Heart right ventricle (tissue), 16 donors: ENCODE data around the gene MEGF11. TPM values are rescaled to one million over a fixed set of nuclear protein-coding genes. Genes with fewer than 3 reads are reported as not detected.

ENCODE experiments used
- ATAC-seq, 8 donors: fragments of 200-7000 bp; cut with Tn5 transposase; one replicate each; pipeline ENCODE4 v1.9.1; 2020; ENCODE audit warnings: mild to moderate bottlenecking in 8 of 8, moderate library complexity in 8 of 8, moderate number of reproducible peaks in 1 of 8
- DNase-seq, 2 donors: peaks; one replicate each; pipeline ENCODE4 v3.0.0-alpha.2; 2020
- H3K27ac ChIP-seq, 10 donors: fragments of 200-600 bp; sonication (generic) in 2 of 10; one replicate each; pipeline versions ENCODE4 v1.5.0 to v1.8.0; 2020 to 2022; ENCODE audit warnings: mild to moderate bottlenecking in 3 of 10
- H3K27me3 ChIP-seq, 7 donors: fragments of 200-600 bp; one replicate each; pipeline ENCODE4 v1.8.0; 2021 to 2022; ENCODE audit warnings: mild to moderate bottlenecking in 2 of 7
- H3K36me3 ChIP-seq, 9 donors: fragments of 200-600 bp; sonication (generic) in 1 of 9; one replicate each; pipeline versions ENCODE4 v1.5.0 to v1.8.0; 2020 to 2022; ENCODE audit warnings: mild to moderate bottlenecking in 2 of 9
- H3K4me1 ChIP-seq, 9 donors: fragments of 200-600 bp; sonication (generic) in 1 of 9; one replicate each; pipeline versions ENCODE4 v1.5.0 to v1.8.0; 2020 to 2022; ENCODE audit warnings: mild to moderate bottlenecking in 4 of 9
- H3K4me3 ChIP-seq, 10 donors: fragments of 200-600 bp; sonication (generic) in 2 of 10; one replicate each; pipeline versions ENCODE4 v1.5.0 to v1.8.0; 2020 to 2022; ENCODE audit warnings: mild to moderate bottlenecking in 7 of 10, moderate library complexity in 2 of 10
- H3K9me3 ChIP-seq, 11 donors: fragments of 200-600 bp in 10 of 11; sonication (generic) in 2 of 11; one replicate each; pipeline versions ENCODE4 v1.5.0 to v1.8.0; 2013 to 2022; ENCODE audit warnings: mild to moderate bottlenecking in 2 of 11, control low read depth in 1 of 11, moderate library complexity in 1 of 11
- WGBS, 2 donors: extraction: QIAGEN DNeasy Blood & Tissue Kit; methylation state at CpG; one replicate each; pipeline ENCODE4 v1.1.7; 2013; ENCODE audit warnings: inconsistent platforms in 1 of 2; 5-methylcytosine and 5-hydroxymethylcytosine counted together
- intact Hi-C, 10 donors: fragments of 100-400 bp; cut with DNase I; formaldehyde crosslinking; loops; one replicate each; pipeline versions ENCODE4 v1.11.1 to v1.14.2; 2022
- polyA plus RNA-seq, 2 donors: library from polyadenylated mRNA; stranded (reverse); fragments of 200-250 nt; gene quantifications; one replicate each; pipeline ENCODE4 v1.2.3, GENCODE V29; 2013
- total RNA-seq, 10 donors: library from RNA; stranded (reverse); fragmentation: NEBNext Ultra II Directional in 3 of 10; extraction: Animal tissue kit (Norgen Biotek cat#: 25700) in 3 of 10; gene quantifications; one replicate each; pipeline versions ENCODE4 v1.2.1 to v1.2.4, GENCODE V29; 2021 to 2023
- TF ChIP-seq, protein P1 (sequence below), 9 donors: fragments of 200-600 bp; sonication (generic) in 2 of 9; IDR thresholded peaks; one replicate each; pipeline versions ENCODE4 v1.5.0 to v1.8.0; 2021 to 2022; ENCODE audit warnings: antibody characterized with exemption in 9 of 9, mild to moderate bottlenecking in 5 of 9, moderate library complexity in 1 of 9
- donor health status: Arrhythmogenic right ventricular cardiomyopathy.
- donor health status: ischemic (EF 13 %, LVEDD 7.1; RV severe dilation, severe dysfunction).
- donor health status: healthy with polysubstance abuse.
- donor health status: DM: no; HTN: yes; CAD: no.
- donor health status: DM: no; HTN: no; CAD: no.
- donor health status: ischemic (EF 25% LVEDD 6.9; RV normal size, moderate dysfunction).
- donor health status: ischemic (EF 25% LVEDD 5.7; RV mildly dilated, moderate dysfunction).
- donor health status: healthy.
- donor health status: DM: yes; HTN: yes; CAD: no.
- donor health status: Ischemic cardiomyopathy.
- donor health status: ischemic (EF 35%, LVEDD 5.7; RV mildly dilated, moderate dysfunction).
- donor health status: nonischemic (EF 11% LVEDD 7.7; RV severe dilation, severe dysfunction).
- donor health status: DM: yes; HTN: yes; CAD: no.
- donor health status: PGD.
- donor health status: ischemic (EF 29% LVEDD 5.4; RV normal size, mild dysfunction).
- donor health status: nonischemic (EF 23%, LVEDD 6.1; RV moderate dilation, normal function).

The MEGF11 gene
- total and polyA plus RNA-seq, 12 donors: 0.03 TPM; not detected in 11

- Histone ChIP-seq H3K27ac (no peak overlapping the region), H3K27me3 (peaks cover 0 to 35% (median 17%) of the 10 kb centered on the region in 7 donors), H3K4me1 (peaks cover 0 to 6% (median 0%) of the 10 kb centered on the region in 9 donors), H3K4me3 (no peak overlapping the region), H3K36me3 (no peaks in the 10 kb centered on the region), H3K9me3 (no peaks in the 10 kb centered on the region)
- peak in 1 of 8 donors; percentile 36 for ATAC-seq
- WGBS, 2 donors: 56 to 62% methylated on average over 6 of the region's 6 CpGs
- TF ChIP-seq, protein P1, sequence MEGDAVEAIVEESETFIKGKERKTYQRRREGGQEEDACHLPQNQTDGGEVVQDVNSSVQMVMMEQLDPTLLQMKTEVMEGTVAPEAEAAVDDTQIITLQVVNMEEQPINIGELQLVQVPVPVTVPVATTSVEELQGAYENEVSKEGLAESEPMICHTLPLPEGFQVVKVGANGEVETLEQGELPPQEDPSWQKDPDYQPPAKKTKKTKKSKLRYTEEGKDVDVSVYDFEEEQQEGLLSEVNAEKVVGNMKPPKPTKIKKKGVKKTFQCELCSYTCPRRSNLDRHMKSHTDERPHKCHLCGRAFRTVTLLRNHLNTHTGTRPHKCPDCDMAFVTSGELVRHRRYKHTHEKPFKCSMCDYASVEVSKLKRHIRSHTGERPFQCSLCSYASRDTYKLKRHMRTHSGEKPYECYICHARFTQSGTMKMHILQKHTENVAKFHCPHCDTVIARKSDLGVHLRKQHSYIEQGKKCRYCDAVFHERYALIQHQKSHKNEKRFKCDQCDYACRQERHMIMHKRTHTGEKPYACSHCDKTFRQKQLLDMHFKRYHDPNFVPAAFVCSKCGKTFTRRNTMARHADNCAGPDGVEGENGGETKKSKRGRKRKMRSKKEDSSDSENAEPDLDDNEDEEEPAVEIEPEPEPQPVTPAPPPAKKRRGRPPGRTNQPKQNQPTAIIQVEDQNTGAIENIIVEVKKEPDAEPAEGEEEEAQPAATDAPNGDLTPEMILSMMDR (IDR thresholded peaks at IDR 0.05): no peak
- intact Hi-C loops: loop anchor here in 1 of 10 donors (10.0 kb wide), 1 partner anchor 147 kb away; no protein-coding TSS in a partner anchor
- no peak for DNase-seq
Observed at GRCh38 chr15:66131831-66132230, 121.7 kb downstream of the MEGF11 start.

DNA sequence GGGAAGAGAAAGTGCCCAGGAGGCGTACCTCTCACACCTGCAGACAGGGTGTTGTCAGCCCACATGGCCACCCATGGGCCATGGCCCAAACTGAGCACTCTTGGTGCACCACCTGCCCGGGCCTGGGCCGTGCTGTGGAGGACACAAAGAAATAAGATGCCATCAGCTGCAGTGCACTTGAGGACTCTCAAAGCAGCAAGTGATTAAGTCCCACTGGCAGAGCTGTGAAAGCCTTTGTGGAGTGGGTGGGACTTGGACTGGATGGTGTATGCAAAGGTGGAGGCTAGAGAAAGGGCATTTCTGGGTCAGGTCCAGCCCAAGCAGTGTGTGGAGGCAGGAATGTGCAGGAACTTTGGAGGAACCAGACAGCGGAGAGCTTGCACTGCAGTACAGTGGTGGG, 122.3 kb downstream of the MEGF11 start:
- Histone ChIP-seq H3K9me3 (no peaks in the 10 kb centered on the region), H3K27ac (no peak overlapping the region), H3K36me3 (no peaks in the 10 kb centered on the region), H3K4me1 (peaks cover 0 to 6% (median 0%) of the 10 kb centered on the region in 9 donors), H3K27me3 (peaks cover 0 to 40% (median 20%) of the 10 kb centered on the region in 7 donors), H3K4me3 (no peak overlapping the region)
- WGBS, 2 donors: 62 to 71% methylated on average over 4 of the region's 4 CpGs
- DNase-seq: no peak
- TF ChIP-seq, protein P1 (IDR thresholded peaks at IDR 0.05): no peak
- peak in 2 of 8 donors; percentile 20 to 59 for ATAC-seq
- intact Hi-C loops: loop anchor here in 1 of 10 donors (10.0 kb wide), 1 partner anchor 146 kb away; no protein-coding TSS in a partner anchor

GRCh38 chr15:66130496-66131034, 123.0 kb downstream of the MEGF11 start:
- Histone ChIP-seq H3K27me3 (peaks cover 0 to 47% (median 26%) of the 10 kb centered on the region in 7 donors), H3K4me3 (no peak overlapping the region), H3K4me1 (peaks cover 0 to 6% (median 0%) of the 10 kb centered on the region in 9 donors), H3K9me3 (no peaks in the 10 kb centered on the region), H3K27ac (no peak overlapping the region), H3K36me3 (no peaks in the 10 kb centered on the region)
- WGBS, 2 donors: 48 to 71% methylated on average over 3 of the region's 3 CpGs
- no peak for ATAC-seq
- intact Hi-C loops: loop anchor here in 1 of 10 donors (10.0 kb wide), 1 partner anchor 146 kb away; no protein-coding TSS in a partner anchor
- TF ChIP-seq, protein P1 (IDR thresholded peaks at IDR 0.05): no peak
- no peak for DNase-seq

DNA sequence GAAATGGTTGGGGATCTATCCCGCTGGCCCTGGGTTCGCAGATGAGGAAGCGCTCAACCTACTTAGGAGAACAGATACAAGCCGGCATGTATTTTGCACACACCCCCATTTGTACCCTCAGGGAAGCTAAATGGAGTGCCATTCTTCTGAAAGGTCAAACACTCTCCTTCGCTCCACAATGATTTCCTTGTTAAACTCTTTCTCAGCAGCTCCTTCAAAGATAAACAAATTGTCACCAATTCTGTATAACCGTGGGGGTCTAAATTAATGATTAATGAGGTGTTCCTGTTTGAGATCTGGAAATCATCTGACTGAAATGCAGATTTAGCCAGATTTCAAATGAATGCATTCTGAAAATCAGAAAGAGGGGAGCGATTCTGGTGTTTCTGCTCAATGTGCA, 124.0 kb downstream of the MEGF11 start:
- 72 to 82% methylated on average over 7 of the region's 7 CpGs for WGBS, 2 donors

More for the DNA sequence above, 124.0 kb downstream of the MEGF11 start:
- TF ChIP-seq, protein P1 (IDR thresholded peaks at IDR 0.05): no peak
- no peaks in the 10 kb centered on the region for H3K36me3 ChIP-seq
- ATAC-seq (no peak), DNase-seq (no peak)
- peaks cover 0 to 56% (median 36%) of the 10 kb centered on the region in 7 donors for H3K27me3 ChIP-seq
- no peaks in the 10 kb centered on the region for H3K9me3 ChIP-seq
- H3K27ac ChIP-seq: no peak overlapping the region
- H3K4me1 ChIP-seq: peaks cover 0 to 6% (median 0%) of the 10 kb centered on the region in 9 donors
- intact Hi-C loops: loop anchor here in 1 of 10 donors (10.0 kb wide), 1 partner anchor 155 kb away; no protein-coding TSS in a partner anchor
- no peak overlapping the region for H3K4me3 ChIP-seq
